C4-2B (cell line): ENCODE measurements around the gene MUTYH.

Experiments
- ZFX ChIP-seq: fragments of 450-650 bp; IDR thresholded peaks from 2 replicates; pipeline ENCODE4 v1.6.1; 2017
- TF ChIP-seq, protein P1 (sequence below): fragments of 450-650 bp; conservative IDR thresholded peaks from 2 replicates; pipeline ENCODE4 v1.5.1; 2017; ENCODE audit warnings: mild to moderate bottlenecking

DNA sequence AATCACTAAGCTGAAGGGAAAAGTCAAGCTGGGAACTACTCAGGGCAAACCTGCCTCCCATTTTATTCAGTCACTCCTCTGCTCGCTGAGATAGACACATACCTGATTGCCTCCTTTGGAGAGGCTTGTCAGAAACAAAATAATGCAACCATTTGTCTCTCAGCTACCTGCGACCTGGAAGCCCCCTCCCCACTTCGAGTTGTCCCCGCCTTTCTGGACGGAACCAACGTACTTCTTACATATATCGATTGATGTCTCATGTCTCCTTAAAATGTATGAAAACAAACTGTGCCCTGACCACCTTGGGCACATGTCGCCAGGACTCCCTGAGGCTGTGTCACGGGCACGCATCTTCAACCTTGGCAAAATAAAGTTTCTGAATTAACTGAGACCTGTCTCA, 35.0 kb downstream of the MUTYH start:
- TF ChIP-seq, protein P1, sequence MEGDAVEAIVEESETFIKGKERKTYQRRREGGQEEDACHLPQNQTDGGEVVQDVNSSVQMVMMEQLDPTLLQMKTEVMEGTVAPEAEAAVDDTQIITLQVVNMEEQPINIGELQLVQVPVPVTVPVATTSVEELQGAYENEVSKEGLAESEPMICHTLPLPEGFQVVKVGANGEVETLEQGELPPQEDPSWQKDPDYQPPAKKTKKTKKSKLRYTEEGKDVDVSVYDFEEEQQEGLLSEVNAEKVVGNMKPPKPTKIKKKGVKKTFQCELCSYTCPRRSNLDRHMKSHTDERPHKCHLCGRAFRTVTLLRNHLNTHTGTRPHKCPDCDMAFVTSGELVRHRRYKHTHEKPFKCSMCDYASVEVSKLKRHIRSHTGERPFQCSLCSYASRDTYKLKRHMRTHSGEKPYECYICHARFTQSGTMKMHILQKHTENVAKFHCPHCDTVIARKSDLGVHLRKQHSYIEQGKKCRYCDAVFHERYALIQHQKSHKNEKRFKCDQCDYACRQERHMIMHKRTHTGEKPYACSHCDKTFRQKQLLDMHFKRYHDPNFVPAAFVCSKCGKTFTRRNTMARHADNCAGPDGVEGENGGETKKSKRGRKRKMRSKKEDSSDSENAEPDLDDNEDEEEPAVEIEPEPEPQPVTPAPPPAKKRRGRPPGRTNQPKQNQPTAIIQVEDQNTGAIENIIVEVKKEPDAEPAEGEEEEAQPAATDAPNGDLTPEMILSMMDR = no peak
- no peak for TF ChIP-seq ZFX
